Upper lobe of left lung (tissue), 6 donors: ENCODE data around the gene SPOCK1. TPM values are rescaled to one million over a fixed set of nuclear protein-coding genes. Genes with fewer than 3 reads are reported as not detected.

Source experiments
- ATAC-seq, 2 donors: fragments of 200-7000 bp; cut with Tn5 transposase; one replicate each; pipeline ENCODE4 v1.9.1; 2022; ENCODE audit warnings: mild to moderate bottlenecking in 2 of 2, moderate library complexity in 2 of 2; ENCODE audit not compliant: low FRiP score in 2 of 2
- DNase-seq, 2 donors: peaks; one replicate each; pipeline ENCODE4 v3.0.0-alpha.2; 2019 to 2020
- H3K27ac ChIP-seq, 4 donors: fragments of 200-600 bp; sonication (generic); one replicate each; pipeline ENCODE4 v1.5.1; 2016 to 2019
- H3K27me3 ChIP-seq, 4 donors: fragments of 200-600 bp; sonication (generic); one replicate each; pipeline ENCODE4 v1.5.1; 2017 to 2019
- H3K36me3 ChIP-seq, 4 donors: fragments of 200-600 bp; sonication (generic); one replicate each; pipeline ENCODE4 v1.5.1; 2016 to 2019
- H3K4me1 ChIP-seq, 4 donors: fragments of 200-600 bp; sonication (generic); one replicate each; pipeline ENCODE4 v1.5.1; 2018 to 2019
- H3K4me3 ChIP-seq, 4 donors: fragments of 200-600 bp; sonication (generic); one replicate each; pipeline ENCODE4 v1.5.1; 2017 to 2019; ENCODE audit warnings: mild to moderate bottlenecking in 2 of 4, moderate library complexity in 1 of 4
- H3K9me3 ChIP-seq, 4 donors: fragments of 200-600 bp; sonication (generic); one replicate each; pipeline ENCODE4 v1.5.1; 2018 to 2019
- EP300 ChIP-seq, 4 donors: sonication (generic); formaldehyde crosslinking; IDR thresholded peaks; one replicate each; pipeline ENCODE4 v1.5.1; 2017; ENCODE audit warnings: antibody characterized with exemption in 4 of 4, control low read depth in 2 of 4
- POLR2A ChIP-seq, 4 donors: fragments of 450-650 bp; IDR thresholded peaks; one replicate each; pipeline ENCODE4 v1.5.1; 2016 to 2017; ENCODE audit warnings: antibody characterized with exemption in 4 of 4, mild to moderate bottlenecking in 2 of 4
- POLR2AphosphoS5 ChIP-seq, 2 donors: sonication (generic); formaldehyde crosslinking; IDR thresholded peaks; one replicate each; pipeline ENCODE4 v1.5.1; 2017; ENCODE audit warnings: antibody characterized with exemption in 2 of 2
- WGBS, 2 donors: methylation state at CpG; one replicate each; pipeline ENCODE4 v1.1.5; 2017 to 2018; 5-methylcytosine and 5-hydroxymethylcytosine counted together
- total RNA-seq, 6 donors: library from RNA; depleted of rRNA in 4 of 6; stranded (reverse); fragments of >200 nt in 4 of 6; gene quantifications; one replicate each; pipeline versions ENCODE4 v1.1.0 to v1.2.1, GENCODE V29; 2016 to 2021
- TF ChIP-seq, protein P1 (sequence below), 6 experiments: fragments of 450-650 bp in 4 of 6; fragments of 200-600 bp in 2 of 6; sonication (generic) in 2 of 6; IDR thresholded peaks; one replicate each; pipeline ENCODE4 v1.5.1; 2016 to 2019; ENCODE audit warnings: antibody characterized with exemption in 6 of 6
- donor health status: DM: no; HTN: no; CAD: no; lungs with moderate emphysema.
- donor health status: DM: no; HTN: yes; CAD: no; lungs with severe emphysema.

Gene SPOCK1
- total RNA-seq, 6 donors from 2014 or later = 0.33 to 16.6 (median 2.0) TPM; not detected in 1

DNA sequence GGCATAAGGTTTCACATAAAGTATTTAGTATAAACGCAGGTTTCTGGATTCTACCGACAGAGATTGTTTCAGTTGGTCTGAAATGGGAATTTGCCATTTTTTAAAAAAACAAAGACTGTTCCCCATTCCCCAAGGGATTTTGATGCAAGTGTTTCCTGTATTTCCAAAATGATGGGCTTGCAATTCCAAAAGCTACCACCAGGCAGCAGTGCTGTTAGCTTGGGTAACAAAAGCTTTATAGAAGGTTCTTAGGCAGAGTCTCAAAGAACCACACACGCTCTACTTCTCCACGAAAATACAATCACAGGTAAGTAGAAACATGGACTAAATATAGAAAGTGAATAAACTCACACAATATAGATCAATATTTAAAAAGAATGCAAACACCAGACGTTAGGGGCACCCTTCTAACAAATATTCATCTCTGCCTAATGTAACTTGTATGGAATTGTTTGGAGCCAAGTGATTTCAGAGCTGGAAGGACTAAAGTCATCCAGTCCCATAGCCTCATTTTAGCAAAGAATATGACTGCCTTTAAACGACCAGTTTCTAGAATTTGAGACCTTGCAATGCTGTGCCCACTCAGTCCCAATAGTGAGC lies 154.3 kb downstream of the SPOCK1 start:
- Histone ChIP-seq H3K36me3 (no peaks in the 10 kb centered on the region), H3K9me3 (no peaks in the 10 kb centered on the region), H3K4me3 (no peak overlapping the region), H3K27me3 (no peaks in the 10 kb centered on the region), H3K4me1 (no peaks in the 10 kb centered on the region), H3K27ac (no peak overlapping the region)
- ATAC-seq = no peak
- TF ChIP-seq EP300 (IDR thresholded peaks at IDR 0.05) = no peak
- TF ChIP-seq, protein P1, sequence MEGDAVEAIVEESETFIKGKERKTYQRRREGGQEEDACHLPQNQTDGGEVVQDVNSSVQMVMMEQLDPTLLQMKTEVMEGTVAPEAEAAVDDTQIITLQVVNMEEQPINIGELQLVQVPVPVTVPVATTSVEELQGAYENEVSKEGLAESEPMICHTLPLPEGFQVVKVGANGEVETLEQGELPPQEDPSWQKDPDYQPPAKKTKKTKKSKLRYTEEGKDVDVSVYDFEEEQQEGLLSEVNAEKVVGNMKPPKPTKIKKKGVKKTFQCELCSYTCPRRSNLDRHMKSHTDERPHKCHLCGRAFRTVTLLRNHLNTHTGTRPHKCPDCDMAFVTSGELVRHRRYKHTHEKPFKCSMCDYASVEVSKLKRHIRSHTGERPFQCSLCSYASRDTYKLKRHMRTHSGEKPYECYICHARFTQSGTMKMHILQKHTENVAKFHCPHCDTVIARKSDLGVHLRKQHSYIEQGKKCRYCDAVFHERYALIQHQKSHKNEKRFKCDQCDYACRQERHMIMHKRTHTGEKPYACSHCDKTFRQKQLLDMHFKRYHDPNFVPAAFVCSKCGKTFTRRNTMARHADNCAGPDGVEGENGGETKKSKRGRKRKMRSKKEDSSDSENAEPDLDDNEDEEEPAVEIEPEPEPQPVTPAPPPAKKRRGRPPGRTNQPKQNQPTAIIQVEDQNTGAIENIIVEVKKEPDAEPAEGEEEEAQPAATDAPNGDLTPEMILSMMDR (IDR thresholded peaks at IDR 0.05) = peak in 5 of 6 experiments; percentile 48 to 80 (median 66)
- peak in 1 of 2 donors; percentile 24 for DNase-seq
- 19 to 25% methylated on average over 6 of the region's 6 CpGs for WGBS, 2 donors

DNA sequence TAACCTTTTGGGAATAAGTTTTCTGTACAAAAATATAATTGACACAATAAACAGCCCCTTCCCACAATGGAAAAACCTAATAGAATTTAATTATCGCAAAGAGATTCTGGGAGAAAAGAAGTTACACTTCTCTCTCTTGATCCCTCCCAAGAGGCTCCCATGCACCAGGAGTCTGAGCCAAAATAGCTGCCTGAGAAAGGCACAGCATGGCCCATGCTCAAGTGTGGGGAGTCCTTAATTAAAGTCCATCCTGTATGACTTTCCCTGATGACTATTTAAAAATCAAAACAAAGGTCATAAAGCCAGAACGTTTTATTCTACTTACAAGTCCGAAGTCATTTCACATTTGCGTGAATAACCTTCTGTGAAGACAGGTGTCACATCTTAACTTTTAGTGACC lies 155.1 kb downstream of the SPOCK1 start:
- ATAC-seq (no peak), DNase-seq (no peak)
- 77 to 85% methylated on average over 4 of the region's 4 CpGs for WGBS, 2 donors
- Histone ChIP-seq H3K27ac (no peak overlapping the region), H3K9me3 (no peaks in the 10 kb centered on the region), H3K27me3 (no peaks in the 10 kb centered on the region), H3K4me3 (no peak overlapping the region), H3K36me3 (no peaks in the 10 kb centered on the region), H3K4me1 (no peaks in the 10 kb centered on the region)
- TF ChIP-seq EP300 (IDR thresholded peaks at IDR 0.05) (no peak), POLR2A (IDR thresholded peaks at IDR 0.05) (no peak), POLR2AphosphoS5 (IDR thresholded peaks at IDR 0.05) (no peak)
- TF ChIP-seq, protein P1 (IDR thresholded peaks at IDR 0.05) = no peak

DNA sequence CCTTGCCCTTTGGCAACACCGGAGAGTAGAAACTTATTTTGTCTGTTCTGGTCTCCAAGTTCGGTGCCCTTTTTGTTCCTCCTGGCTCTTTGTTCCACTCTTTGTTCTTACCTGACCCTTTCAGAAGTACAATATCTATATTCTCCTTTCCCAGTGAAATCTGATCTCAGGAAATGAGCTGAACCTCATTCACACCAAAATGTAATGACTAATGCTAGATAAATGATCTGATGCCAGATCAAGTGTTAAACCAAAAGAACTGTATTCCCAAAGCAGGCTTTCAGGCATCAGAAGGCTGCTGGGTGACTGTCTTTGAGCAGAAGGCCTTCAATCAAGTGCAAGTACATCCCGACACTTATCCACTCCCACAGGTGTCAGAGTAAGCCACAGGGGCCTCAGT lies 156.4 kb downstream of the SPOCK1 start:
- Histone ChIP-seq H3K36me3 (no peaks in the 10 kb centered on the region), H3K27ac (no peak overlapping the region), H3K9me3 (no peaks in the 10 kb centered on the region), H3K27me3 (no peaks in the 10 kb centered on the region), H3K4me3 (no peak overlapping the region), H3K4me1 (no peaks in the 10 kb centered on the region)
- DNase-seq = no peak
- no peak for ATAC-seq
- TF ChIP-seq POLR2A (IDR thresholded peaks at IDR 0.05) (no peak), EP300 (IDR thresholded peaks at IDR 0.05) (no peak), POLR2AphosphoS5 (IDR thresholded peaks at IDR 0.05) (no peak)
- TF ChIP-seq, protein P1 (IDR thresholded peaks at IDR 0.05) = no peak
- WGBS, 2 donors = 65 to 83% methylated on average over 3 of the region's 3 CpGs

DNA sequence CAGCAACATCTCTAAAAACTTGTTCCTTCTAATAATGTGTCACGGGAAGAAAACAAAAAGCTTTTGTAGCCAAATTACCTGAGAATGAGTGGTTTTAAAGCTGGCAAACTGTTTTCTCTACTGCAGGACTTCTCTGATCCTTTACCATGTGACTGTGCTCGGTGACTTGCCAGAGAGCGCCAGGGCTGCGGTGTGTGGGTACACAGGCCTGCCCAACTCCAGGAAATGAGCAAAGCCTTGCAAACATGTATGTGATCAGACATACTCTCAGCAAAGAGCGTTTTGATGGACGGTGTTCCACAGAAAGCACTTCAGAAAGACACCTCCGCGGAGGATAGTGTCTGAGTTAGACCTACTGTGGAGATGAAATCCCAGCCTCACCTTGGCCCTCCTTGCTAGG lies 157.3 kb downstream of the SPOCK1 start:
- no peak for DNase-seq
- H3K27ac ChIP-seq = no peak overlapping the region
- H3K9me3 ChIP-seq = no peaks in the 10 kb centered on the region
- 64 to 77% methylated on average over 8 of the region's 8 CpGs for WGBS, 2 donors
- no peak for ATAC-seq
- H3K4me1 ChIP-seq = no peaks in the 10 kb centered on the region
- no peak overlapping the region for H3K4me3 ChIP-seq
- no peaks in the 10 kb centered on the region for H3K27me3 ChIP-seq
- H3K36me3 ChIP-seq = no peaks in the 10 kb centered on the region
- TF ChIP-seq POLR2AphosphoS5 (IDR thresholded peaks at IDR 0.05) (no peak), POLR2A (IDR thresholded peaks at IDR 0.05) (no peak), EP300 (IDR thresholded peaks at IDR 0.05) (no peak)
- TF ChIP-seq, protein P1 (IDR thresholded peaks at IDR 0.05) = no peak

DNA sequence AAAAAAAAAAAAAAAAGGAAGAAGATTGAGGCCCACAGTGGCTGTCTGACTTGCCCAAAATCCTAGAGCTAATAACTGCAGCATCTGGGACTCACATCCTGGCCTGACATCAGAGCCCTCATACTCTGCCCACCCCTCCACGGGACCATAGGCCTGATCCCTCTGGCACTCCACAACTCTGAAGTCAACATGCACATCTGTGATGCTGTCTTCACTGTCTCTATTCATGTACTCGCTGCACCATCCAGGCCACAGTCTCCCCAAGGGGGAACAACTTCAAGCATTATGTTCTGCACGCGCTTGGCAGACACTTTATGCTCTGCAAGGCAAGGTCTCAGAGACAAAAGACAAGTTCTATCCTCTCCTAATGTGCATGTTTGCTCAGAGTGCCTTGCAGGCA lies 158.2 kb downstream of the SPOCK1 start:
- Histone ChIP-seq H3K36me3 (no peaks in the 10 kb centered on the region), H3K27me3 (no peaks in the 10 kb centered on the region), H3K4me1 (no peaks in the 10 kb centered on the region), H3K4me3 (no peak overlapping the region), H3K27ac (no peak overlapping the region), H3K9me3 (no peaks in the 10 kb centered on the region)
- ATAC-seq (peak in 1 of 2 donors; percentile 31), DNase-seq (no peak)
- TF ChIP-seq POLR2A (IDR thresholded peaks at IDR 0.05) = no peak
- TF ChIP-seq, protein P1 (IDR thresholded peaks at IDR 0.05) = no peak
- WGBS, 2 donors = 88 to 89% methylated on average over 4 of the region's 4 CpGs
